H7 (cell line): ENCODE measurements around the gene HIBCH. TPM values are rescaled to one million over a fixed set of nuclear protein-coding genes. Genes with fewer than 3 reads are reported as not detected.
"Not testable (repeated sequence)": the region's sequence is repeated elsewhere in the genome, so short reads cannot be mapped to it uniquely, and the experiment has no call there.

Experiments
- DNase-seq: peaks from one replicate; pipeline ENCODE4 v3.0.0; 2012
- H3K27me3 ChIP-seq: 2 replicates; pipeline ENCODE4 v1.6.0; 2011; ENCODE audit warnings: mild to moderate bottlenecking, low read length; ENCODE audit not compliant: control insufficient read depth, insufficient read depth
- H3K36me3 ChIP-seq: replicated peaks from 2 replicates; pipeline ENCODE4 v1.5.1; 2011; ENCODE audit warnings: low read length; ENCODE audit not compliant: control insufficient read depth, insufficient read depth
- H3K4me3 ChIP-seq: 2 replicates; pipeline ENCODE4 v1.5.1; 2011; ENCODE audit warnings: low read depth, mild to moderate bottlenecking, control low read depth, low read length, moderate library complexity; ENCODE audit not compliant: insufficient read depth
- total RNA-seq: library from RNA; depleted of rRNA; stranded (reverse); fragments of >200 nt; shearing (Covaris generic); gene quantifications from 2 replicates; pipeline ENCODE4 v1.2.3, GENCODE V29; 2014

The HIBCH gene
- total RNA-seq, 1 experiment from 2014 or later, result 13.0 TPM

GRCh38 chr2:190303647-190304046 lies 16.0 kb downstream of the HIBCH start:
- H3K36me3 ChIP-seq, result no peaks in the 10 kb centered on the region; the same call in 1 of the 2 replicates
- H3K4me3 ChIP-seq, result no peak overlapping the region
- no peaks in the 10 kb centered on the region for H3K27me3 ChIP-seq
- no peak for DNase-seq

- no peaks in the 10 kb centered on the region for H3K27me3 ChIP-seq
- H3K36me3 ChIP-seq, result no peaks in the 10 kb centered on the region
- no peak for DNase-seq
- H3K4me3 ChIP-seq, result no peak overlapping the region
Observed at GRCh38 chr2:190302052-190302451, 17.6 kb downstream of the HIBCH start.

DNA sequence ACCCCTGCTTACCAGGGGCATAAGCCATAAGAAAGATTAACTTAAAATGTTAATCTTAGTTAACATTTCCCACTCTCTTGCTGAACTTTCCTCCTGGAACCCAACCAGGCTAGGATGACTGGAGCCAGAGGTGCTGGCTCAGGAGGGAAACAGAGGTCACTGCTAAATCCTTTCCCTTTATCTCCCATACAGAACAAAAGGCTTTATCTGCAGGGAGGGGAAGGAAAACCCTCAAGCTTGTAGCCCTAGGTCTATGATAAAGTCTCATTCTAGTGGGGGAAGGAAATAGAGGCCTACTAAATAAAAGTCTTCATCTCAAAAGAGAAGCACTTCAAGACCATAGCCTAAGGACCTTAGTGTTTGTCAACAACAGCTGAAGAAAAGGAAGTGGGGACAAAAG lies 18.6 kb downstream of the HIBCH start:
- Histone ChIP-seq H3K27me3 (no peaks in the 10 kb centered on the region), H3K4me3 (no peak overlapping the region), H3K36me3 (no peaks in the 10 kb centered on the region)
- peak; percentile 7 for DNase-seq

- not testable (repeated sequence) for H3K4me3 ChIP-seq, H3K36me3 ChIP-seq, H3K27me3 ChIP-seq, DNase-seq
Observed at GRCh38 chr2:190297880-190298279, 21.7 kb downstream of the HIBCH start.

GRCh38 chr2:190283783-190284182 lies 35.8 kb downstream of the HIBCH start:
- no peaks in the 10 kb centered on the region for H3K27me3 ChIP-seq
- DNase-seq, result no peak
- H3K4me3 ChIP-seq, result no peak overlapping the region
- H3K36me3 ChIP-seq, result no peaks in the 10 kb centered on the region; the same call in none of the 2 replicates

- Histone ChIP-seq H3K27me3 (no peaks in the 10 kb centered on the region), H3K4me3 (no peak overlapping the region), H3K36me3 (no peaks in the 10 kb centered on the region)
- no peak for DNase-seq
Observed at GRCh38 chr2:190280565-190281350, 38.9 kb downstream of the HIBCH start.

DNA sequence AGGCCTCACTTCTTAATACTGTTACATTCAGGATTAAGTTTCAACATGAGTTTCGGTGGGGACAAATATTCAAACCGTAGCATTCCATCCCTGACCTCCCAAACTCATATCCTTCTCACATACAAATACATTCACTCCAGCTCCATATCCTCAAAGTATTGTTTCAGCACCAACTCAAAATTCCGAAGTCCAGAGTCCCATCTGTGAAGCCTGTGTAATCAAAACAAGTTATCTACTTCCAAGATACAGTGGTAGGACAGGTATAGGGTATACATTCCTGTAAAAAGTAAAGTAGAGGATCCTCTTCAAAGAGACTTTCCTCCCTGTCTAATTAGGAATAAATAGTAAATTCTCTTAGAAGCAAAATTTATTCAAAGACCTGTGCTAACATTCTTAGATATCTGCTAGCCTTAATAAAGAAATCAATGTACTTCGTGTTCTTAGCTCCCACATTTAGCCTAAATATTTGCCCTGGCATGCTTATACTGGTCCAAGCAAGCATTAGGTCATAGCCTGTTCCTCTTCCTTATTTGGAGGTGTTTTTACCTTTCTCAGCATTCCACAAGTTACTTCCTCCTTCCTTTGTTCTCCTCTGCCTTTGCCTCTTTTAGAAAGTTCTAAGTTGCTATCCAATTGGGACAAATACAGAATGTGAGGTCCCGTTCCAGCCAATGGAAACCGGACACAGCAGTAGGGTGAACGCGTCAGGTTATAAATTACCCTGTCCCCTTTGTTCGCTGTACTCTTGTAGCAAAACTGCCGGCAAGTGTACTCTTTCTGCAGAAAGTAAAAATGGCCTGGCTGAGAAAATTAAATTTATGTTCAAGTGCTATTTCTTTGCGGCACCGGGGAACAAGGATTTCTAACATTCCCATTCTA lies 40.1 kb downstream of the HIBCH start:
- H3K4me3 ChIP-seq, H3K36me3 ChIP-seq, H3K27me3 ChIP-seq, DNase-seq: not testable (repeated sequence)

DNA sequence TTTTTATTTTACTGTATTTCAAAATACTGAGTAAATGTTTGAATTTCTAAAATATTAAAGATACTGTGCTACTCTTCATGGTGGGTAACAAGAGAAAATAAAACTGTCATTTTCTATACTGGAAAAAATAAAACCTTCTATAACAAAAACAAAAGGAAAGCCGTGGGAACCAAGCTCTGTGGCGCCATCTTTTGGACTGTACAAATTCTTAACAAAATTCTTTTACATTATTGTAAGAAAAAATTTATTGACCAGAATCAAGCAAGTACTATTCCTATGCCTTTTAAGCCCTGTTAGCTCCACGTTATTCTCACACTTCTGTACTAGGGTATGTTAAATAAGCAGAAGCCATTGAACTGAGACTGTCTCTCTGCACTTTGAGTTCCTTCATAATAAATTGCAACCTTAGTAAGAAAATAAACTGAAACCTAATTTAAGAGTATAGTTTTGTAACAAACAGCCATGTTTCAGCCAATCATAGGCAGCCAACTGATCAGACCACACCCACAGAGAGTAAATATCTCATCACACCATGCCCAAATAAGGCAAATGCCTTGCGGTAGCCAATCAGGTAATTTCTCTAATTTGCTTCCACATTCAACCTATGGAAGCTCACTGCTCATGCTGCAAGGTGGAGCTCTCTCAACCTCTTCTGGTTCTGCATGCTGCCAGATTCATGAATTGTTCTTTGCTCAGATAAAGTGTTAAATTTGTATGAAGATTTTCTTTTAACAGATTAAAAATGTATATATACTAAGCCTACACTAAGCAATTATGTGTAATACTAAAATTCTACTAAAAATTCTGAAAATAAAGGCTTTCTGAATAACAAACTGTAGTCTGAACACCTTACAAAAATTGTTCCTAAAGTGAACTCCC lies 42.2 kb downstream of the HIBCH start:
- Histone ChIP-seq H3K36me3 (no peaks in the 10 kb centered on the region), H3K27me3 (no peaks in the 10 kb centered on the region), H3K4me3 (no peak overlapping the region)
- DNase-seq, result no peak

DNA sequence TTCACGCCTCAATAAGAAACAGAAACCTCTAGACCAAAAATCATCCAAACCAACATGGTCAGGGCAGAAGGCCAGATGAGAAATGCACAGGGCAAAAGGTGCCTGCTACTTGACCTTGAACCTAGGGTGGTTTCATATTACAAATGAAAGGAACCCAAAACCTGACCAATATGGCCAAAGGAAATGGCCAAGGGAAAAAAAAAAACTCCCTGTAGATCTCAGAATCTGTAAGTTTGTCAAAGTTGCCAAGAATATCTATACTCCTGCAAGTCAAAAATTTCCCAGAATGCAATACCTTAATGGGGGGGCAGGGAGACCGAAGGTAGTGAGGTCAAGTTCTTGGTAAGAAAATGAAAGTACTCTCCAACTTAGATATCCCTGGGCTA lies 47.2 kb downstream of the HIBCH start:
- no peak for DNase-seq
- Histone ChIP-seq H3K27me3 (no peaks in the 10 kb centered on the region), H3K4me3 (no peak overlapping the region), H3K36me3 (no peaks in the 10 kb centered on the region)

- Histone ChIP-seq H3K36me3 (no peaks in the 10 kb centered on the region), H3K27me3 (no peaks in the 10 kb centered on the region), H3K4me3 (no peak overlapping the region)
- no peak for DNase-seq
Observed at GRCh38 chr2:190271783-190272456, 47.7 kb downstream of the HIBCH start.

DNA sequence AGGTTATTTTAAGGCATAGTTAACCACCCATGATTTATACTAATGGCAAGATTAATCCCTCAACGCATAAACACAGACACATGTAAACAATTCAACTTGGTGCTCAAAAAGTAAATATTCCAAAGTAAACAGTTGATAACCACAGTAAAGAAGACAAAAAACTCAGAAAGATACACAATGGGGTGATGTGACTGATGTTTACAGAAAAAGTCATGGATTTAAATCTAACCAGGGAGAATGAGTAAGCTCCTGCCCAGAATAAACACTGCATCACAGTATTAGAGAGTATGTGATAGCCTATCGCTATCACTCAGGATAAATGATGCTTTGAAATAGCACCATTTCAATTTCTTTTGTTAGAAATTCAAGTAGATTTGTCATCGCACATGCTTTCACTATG lies 49.3 kb downstream of the HIBCH start:
- no peak for DNase-seq
- Histone ChIP-seq H3K27me3 (no peaks in the 10 kb centered on the region), H3K36me3 (no peaks in the 10 kb centered on the region), H3K4me3 (no peak overlapping the region)

DNA sequence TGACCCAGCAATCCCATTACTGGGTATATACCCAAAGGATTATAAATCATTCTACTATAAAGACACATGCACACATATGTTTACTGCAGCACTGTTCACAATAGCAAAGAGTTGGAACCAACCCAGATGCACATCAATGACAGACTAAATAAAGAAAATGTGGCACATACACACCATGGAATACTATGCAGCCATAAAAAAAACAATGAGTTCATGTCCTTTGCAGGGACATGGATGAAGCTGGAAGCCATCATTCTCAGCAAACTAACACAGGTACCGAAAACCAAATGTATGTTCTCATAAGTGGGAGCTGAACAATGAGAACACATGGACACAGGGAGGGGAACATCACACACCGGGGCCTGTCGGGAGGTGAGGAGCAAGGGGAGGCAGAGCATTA lies 49.9 kb downstream of the HIBCH start:
- not testable (repeated sequence) for H3K27me3 ChIP-seq, DNase-seq, H3K4me3 ChIP-seq, H3K36me3 ChIP-seq

- Histone ChIP-seq H3K27me3 (no peaks in the 10 kb centered on the region), H3K4me3 (no peak overlapping the region), H3K36me3 (no peaks in the 10 kb centered on the region)
- no peak for DNase-seq
Observed at GRCh38 chr2:190267302-190267701, 52.3 kb downstream of the HIBCH start.

DNA sequence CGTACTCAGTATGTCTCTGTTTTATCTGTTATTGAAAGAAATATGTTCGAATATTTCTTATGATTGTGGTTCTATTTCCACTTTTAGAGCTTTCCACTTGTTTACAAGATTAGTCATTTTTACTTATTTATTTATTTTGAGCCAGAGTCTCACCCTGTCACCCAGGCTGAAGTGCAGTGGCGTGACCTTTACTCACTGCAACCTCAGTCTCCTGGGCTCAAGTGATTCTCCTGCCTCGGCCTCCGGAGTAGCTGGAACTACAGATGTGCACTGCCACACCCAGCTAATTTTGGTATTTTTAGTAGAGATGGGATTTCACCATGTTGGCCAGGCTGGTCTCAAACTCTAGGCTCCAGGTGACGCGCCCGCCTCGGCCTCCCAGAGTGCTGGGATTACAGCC lies 53.3 kb downstream of the HIBCH start:
- H3K27me3 ChIP-seq, result no peaks in the 10 kb centered on the region
- no peak for DNase-seq
- H3K4me3 ChIP-seq, result no peak overlapping the region
- H3K36me3 ChIP-seq, result no peaks in the 10 kb centered on the region
